Kidney epithelial cell (primary cell): Measurements from ENCODE around the gene NPM1. TPM values are rescaled to one million over a fixed set of nuclear protein-coding genes. Genes with fewer than 3 reads are reported as not detected.
A peak's percentile ranks its signal among the peaks of the same experiment; 100 is the strongest.

Source experiments
- DNase-seq: peaks from one replicate; pipeline ENCODE4 v3.0.0-alpha.2; 2010; ENCODE audit warnings: low read depth
- H3K27me3 ChIP-seq: 2 replicates; pipeline ENCODE4 v1.6.0; 2011; ENCODE audit warnings: low read length; ENCODE audit not compliant: control insufficient read depth, insufficient read depth
- H3K36me3 ChIP-seq: 2 replicates; pipeline ENCODE4 v1.5.1; 2011; ENCODE audit warnings: low read length; ENCODE audit not compliant: control insufficient read depth, insufficient read depth
- H3K4me3 ChIP-seq: 2 replicates; pipeline ENCODE4 v1.5.1; 2011; ENCODE audit warnings: low read depth, mild to moderate bottlenecking, control low read depth, low read length
- CTCF ChIP-seq: IDR thresholded peaks from 2 replicates; pipeline ENCODE4 v1.5.1; 2011; ENCODE audit warnings: mild to moderate bottlenecking, moderate library complexity, low read length, control low read depth, inconsistent platforms; ENCODE audit not compliant: insufficient read depth, poor library complexity, severe bottlenecking
- total RNA-seq: library from RNA; depleted of rRNA; stranded (reverse); fragments of >200 nt; gene quantifications from 2 replicates; pipeline ENCODE4 v1.2.3, GENCODE V29; 2015

NPM1 gene
- total RNA-seq, 1 donor from 2014 or later, result 1,455 TPM

GRCh38 chr5:171441246-171441791 is 53.7 kb downstream of the NPM1 start:
- H3K36me3 ChIP-seq, result no peaks in the 10 kb centered on the region

GRCh38 chr5:171442287-171443042 is 54.8 kb downstream of the NPM1 start:
- Histone ChIP-seq H3K27me3 (no peaks in the 10 kb centered on the region), H3K36me3 (no peaks in the 10 kb centered on the region), H3K4me3 (no peak overlapping the region)
- TF ChIP-seq CTCF, result no peak
- no peak for DNase-seq

More at GRCh38 chr5:171441246-171441791, 53.7 kb downstream of the NPM1 start:
- H3K27me3 ChIP-seq, result no peaks in the 10 kb centered on the region
- no peak for TF ChIP-seq CTCF
- H3K4me3 ChIP-seq, result no peak overlapping the region
- no peak for DNase-seq

- no peak overlapping the region for H3K4me3 ChIP-seq
These were observed 56.9 kb downstream of the NPM1 start for GRCh38 chr5:171444582-171444981.

GRCh38 chr5:171445644-171446516 is 58.2 kb downstream of the NPM1 start:
- H3K36me3 ChIP-seq, result no peaks in the 10 kb centered on the region
- H3K4me3 ChIP-seq, result no peak overlapping the region
- TF ChIP-seq CTCF, result no peak
- no peak for DNase-seq
- H3K27me3 ChIP-seq, result no peaks in the 10 kb centered on the region

More at GRCh38 chr5:171444582-171444981, 56.9 kb downstream of the NPM1 start:
- TF ChIP-seq CTCF, result no peak
- Histone ChIP-seq H3K36me3 (no peaks in the 10 kb centered on the region), H3K27me3 (no peaks in the 10 kb centered on the region)
- peak; percentile 61 for DNase-seq

- no peaks in the 10 kb centered on the region for H3K27me3 ChIP-seq
- no peak overlapping the region for H3K4me3 ChIP-seq
- H3K36me3 ChIP-seq, result no peaks in the 10 kb centered on the region
- DNase-seq, result no peak
- TF ChIP-seq CTCF, result no peak
These were observed 59.6 kb downstream of the NPM1 start for GRCh38 chr5:171447226-171447625.
